ENCODE data around the gene ELOVL3. TPM values are rescaled to one million over a fixed set of nuclear protein-coding genes. Genes with fewer than 3 reads are reported as not detected.

The ELOVL3 gene, protein sequence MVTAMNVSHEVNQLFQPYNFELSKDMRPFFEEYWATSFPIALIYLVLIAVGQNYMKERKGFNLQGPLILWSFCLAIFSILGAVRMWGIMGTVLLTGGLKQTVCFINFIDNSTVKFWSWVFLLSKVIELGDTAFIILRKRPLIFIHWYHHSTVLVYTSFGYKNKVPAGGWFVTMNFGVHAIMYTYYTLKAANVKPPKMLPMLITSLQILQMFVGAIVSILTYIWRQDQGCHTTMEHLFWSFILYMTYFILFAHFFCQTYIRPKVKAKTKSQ
- total RNA-seq, result not detected

DNA sequence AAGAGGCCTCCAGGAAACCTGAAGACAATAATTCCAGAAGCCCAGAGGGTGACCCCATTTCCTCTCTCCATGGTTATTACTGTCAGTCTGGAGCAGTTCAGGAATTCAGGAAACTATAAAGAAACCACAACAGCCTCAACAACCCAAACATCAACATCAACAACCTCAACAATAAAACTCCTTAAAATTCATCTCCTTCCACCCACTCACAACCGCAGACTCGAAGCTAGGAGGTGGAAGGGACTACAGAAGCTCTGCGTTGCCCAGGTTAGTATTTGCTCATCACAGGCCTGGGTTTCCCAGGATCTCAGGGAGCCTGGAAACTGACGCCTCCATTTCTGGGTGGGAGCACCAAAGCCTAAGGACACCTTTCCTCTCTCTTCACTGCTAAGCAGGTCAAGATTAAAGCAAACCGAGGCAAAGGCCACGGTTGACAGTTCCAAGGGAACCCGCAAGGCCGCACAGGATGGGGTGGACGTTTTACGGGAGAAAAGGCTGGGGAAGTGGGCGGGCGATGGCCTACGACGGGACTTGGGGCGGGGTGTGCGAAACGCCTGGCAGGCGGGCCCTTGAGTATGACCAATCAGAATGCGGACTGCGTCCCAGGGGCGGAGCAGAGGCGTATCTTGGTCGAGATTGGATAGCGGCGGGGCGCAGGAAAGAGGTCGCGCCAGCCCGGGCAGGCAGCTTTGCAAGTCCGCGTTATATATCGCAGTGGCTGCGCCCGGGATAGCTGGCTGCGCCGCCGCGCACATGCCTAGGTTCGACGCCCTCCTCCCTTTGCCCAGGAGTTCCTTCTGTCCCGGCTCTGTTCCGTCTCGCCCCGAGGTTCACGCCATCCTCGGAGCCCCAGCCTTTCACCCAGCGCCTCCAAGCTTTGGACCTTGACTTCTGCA is at the start of gene ELOVL3:
TSS of gene ELOVL3 (plus strand) at position 654 of the 896 bp plus-strand sequence. CDS start 250 bp downstream, outside the sequence.

DNA sequence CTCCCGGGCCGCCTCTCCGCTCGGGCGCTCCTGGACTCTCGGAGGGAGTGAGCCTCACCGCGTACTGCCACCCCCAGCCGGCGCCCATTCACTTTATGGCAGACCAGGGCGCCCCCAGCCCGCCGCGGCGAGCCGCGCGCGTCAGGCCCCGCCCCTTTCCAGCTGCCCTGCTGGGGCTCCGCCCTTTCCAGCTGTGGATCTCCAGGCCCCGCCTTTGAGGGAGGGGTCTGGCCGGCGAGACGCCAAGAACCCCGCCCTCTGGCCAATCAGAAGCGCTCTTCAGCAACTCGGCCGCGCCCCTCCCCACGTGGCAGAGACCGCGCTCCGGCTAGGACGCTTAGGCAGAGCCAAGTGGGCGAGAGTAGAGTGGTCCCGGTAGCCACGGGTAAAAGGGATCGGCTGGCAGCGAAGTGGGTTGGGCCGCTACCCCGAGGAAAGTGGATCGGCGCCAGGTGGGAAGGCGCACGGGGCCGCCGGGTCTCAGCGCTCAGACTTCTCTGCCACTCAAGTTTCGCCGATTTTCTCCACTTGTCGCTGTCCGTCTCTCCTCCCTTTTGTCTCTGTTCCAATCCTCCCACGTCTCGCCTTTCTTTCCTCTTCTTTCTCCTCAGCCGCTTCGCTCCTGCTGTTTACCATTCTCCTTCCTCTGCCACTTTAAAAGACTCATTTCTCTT is 15.5 kb downstream of the ELOVL3 start, which contains the start of gene PITX3:
TSS of gene PITX3 (minus strand) at position 69 of the 674 bp plus-strand sequence. CDS start 9,432 bp downstream, outside the sequence.

DNA sequence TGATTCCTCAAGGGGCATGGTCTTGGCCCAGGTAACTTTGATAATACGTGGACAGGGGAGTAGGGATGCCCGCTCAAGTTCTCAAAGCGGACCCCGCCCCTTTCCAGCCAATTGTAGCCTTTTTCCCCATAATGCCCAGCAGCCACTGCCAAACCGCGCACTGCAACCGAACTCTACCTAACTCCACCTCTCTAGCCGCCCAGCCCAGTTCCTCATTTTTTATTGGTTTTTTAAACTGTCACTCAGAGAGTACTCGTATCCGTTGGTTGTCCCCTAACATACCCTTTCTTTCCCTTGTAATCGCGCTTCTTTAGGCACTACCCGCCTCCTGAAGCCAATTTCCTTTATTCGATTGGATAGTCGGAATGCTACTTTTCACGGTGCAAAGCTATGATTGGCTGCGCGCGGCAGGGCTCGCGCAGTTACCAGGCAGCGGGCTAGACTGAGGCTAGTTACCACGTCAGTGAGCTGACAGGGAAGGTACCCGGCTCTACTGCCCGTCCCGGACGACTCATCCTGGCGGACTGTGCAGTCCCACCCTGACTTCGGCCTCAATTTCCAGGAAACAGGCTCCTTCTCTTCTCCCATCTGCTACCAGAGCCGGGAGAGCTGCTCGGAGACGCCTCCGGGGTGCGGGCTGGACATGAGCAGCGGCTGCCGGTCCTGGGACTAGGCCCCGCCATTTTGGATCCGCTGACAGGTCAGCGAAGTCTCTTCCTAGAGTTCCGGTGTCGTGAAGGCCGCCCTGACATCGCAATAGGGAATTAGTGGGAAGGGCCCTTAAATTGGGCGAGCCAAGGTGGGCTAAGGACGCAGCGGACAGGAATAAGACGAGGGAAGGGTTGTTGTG is 19.2 kb downstream of the ELOVL3 start, which contains the start of gene GBF1:
TSS of gene GBF1 (plus strand) at position 451 of the 850 bp plus-strand sequence. CDS start 13,407 bp downstream, outside the sequence.

Other genes starting within 250 kb of the ELOVL3 start
- gene ARMH3, start 170.1 kb upstream of the ELOVL3 start, total RNA-seq, result 10 to 100 TPM; 24.0 to 26.4 TPM
- 10 to 100 TPM; 22.7 to 23.9 TPM for gene HPS6, start 160.9 kb upstream of the ELOVL3 start, total RNA-seq
- 10 to 100 TPM; 92.9 to 93.7 TPM for gene LDB1, start 105.9 kb upstream of the ELOVL3 start, total RNA-seq
- 10 to 100 TPM; 41.3 to 42.9 TPM for gene PPRC1, start 93.3 kb upstream of the ELOVL3 start, total RNA-seq
- 10 to 100 TPM; 75.2 to 76.6 TPM for gene NOLC1, start 73.9 kb upstream of the ELOVL3 start, total RNA-seq
- not detected for gene PITX3, start 15.2 kb downstream of the ELOVL3 start, total RNA-seq
- gene GBF1, start 19.2 kb downstream of the ELOVL3 start, total RNA-seq, result 10 to 100 TPM; 36.8 to 37.7 TPM
- gene NFKB2, start 169.4 kb downstream of the ELOVL3 start, total RNA-seq, result 100 to 1,000 TPM; 118 TPM
- gene PSD, start 192.5 kb downstream of the ELOVL3 start, total RNA-seq, result 1 to 10 TPM; 2.0 to 2.5 TPM
- 10 to 100 TPM; 11.0 to 12.6 TPM for gene FBXL15, start 194.5 kb downstream of the ELOVL3 start, total RNA-seq
- 10 to 100 TPM; 61.6 to 62.6 TPM for gene CUEDC2, start 206.3 kb downstream of the ELOVL3 start, total RNA-seq
- gene C10orf95, start 225.2 kb downstream of the ELOVL3 start, total RNA-seq, result under 1 TPM; 0.30 to 0.41 TPM

Data from activated naive CD4-positive, alpha-beta T cell treated with anti-CD3 and anti-CD28 coated beads, Interleukin-2, amount 10 ng/mL, durations not matched to agents 5 hours and 36 hours (primary cell).